Gastroesophageal sphincter (tissue), 4 donors: ENCODE results near the gene TMPRSS9. TPM values are rescaled to one million over a fixed set of nuclear protein-coding genes. Genes with fewer than 3 reads are reported as not detected.

Experiments used
- ATAC-seq: fragments of 150-250 bp; one replicate; pipeline ENCODE4 v1.9.1; 2016; ENCODE audit warnings: mild to moderate bottlenecking, moderate library complexity
- H3K27ac ChIP-seq, 4 donors: fragments of 200-600 bp; sonication (generic) in 3 of 4; 1 replicate in 3 of 4; 2 replicates in 1 of 4; pipeline ENCODE4 v1.5.1; 2016 to 2019
- H3K27me3 ChIP-seq: fragments of 200-600 bp; sonication (generic); one replicate; pipeline ENCODE4 v1.5.1; 2019
- H3K36me3 ChIP-seq, 2 donors: fragments of 200-600 bp; sonication (generic); one replicate each; pipeline ENCODE4 v1.5.1; 2019; ENCODE audit warnings: control low read depth in 1 of 2
- H3K4me1 ChIP-seq, 3 donors: fragments of 200-600 bp; sonication (generic); 1 replicate in 2 of 3; 2 replicates in 1 of 3; pipeline ENCODE4 v1.5.1; 2016 to 2019; ENCODE audit warnings: control low read depth in 2 of 3
- H3K4me3 ChIP-seq, 2 donors: fragments of 200-600 bp; sonication (generic); one replicate each; pipeline ENCODE4 v1.5.1; 2019; ENCODE audit warnings: mild to moderate bottlenecking in 1 of 2, moderate library complexity in 1 of 2
- H3K9me3 ChIP-seq, 3 donors: fragments of 200-600 bp; sonication (generic); one replicate each; pipeline ENCODE4 v1.5.1; 2017 to 2019; ENCODE audit warnings: control low read depth in 2 of 3
- CTCF ChIP-seq, 4 experiments: fragments of 200-600 bp in 2 of 4; fragments of 450-650 bp in 2 of 4; sonication (generic) in 1 of 4; IDR thresholded peaks; one replicate each; pipeline ENCODE4 v1.5.1; 2017 to 2019; ENCODE audit warnings: antibody characterized with exemption in 4 of 4, mild to moderate bottlenecking in 2 of 4, moderate library complexity in 2 of 4
- EP300 ChIP-seq: sonication (generic); formaldehyde crosslinking; IDR thresholded peaks from one replicate; pipeline ENCODE4 v1.6.1; 2017; ENCODE audit warnings: antibody characterized with exemption, mild to moderate bottlenecking
- POLR2A ChIP-seq, 2 donors: fragments of 450-650 bp; IDR thresholded peaks; one replicate each; pipeline ENCODE4 v1.6.1; 2017; ENCODE audit warnings: antibody characterized with exemption in 2 of 2, mild to moderate bottlenecking in 2 of 2, moderate library complexity in 1 of 2
- POLR2AphosphoS5 ChIP-seq: sonication (generic); formaldehyde crosslinking; IDR thresholded peaks from one replicate; pipeline ENCODE4 v1.6.1; 2017; ENCODE audit warnings: antibody characterized with exemption
- WGBS, 2 donors: methylation state at CpG; one replicate each; pipeline ENCODE4 v1.1.5; 2018; ENCODE audit warnings: low coverage in 1 of 2; 5-methylcytosine and 5-hydroxymethylcytosine counted together
- total RNA-seq, 4 donors: library from RNA; depleted of rRNA; stranded (reverse); fragments of >200 nt; gene quantifications; one replicate each; pipeline ENCODE4 v1.1.0, GENCODE V29; 2016

TMPRSS9 gene
- total RNA-seq, 4 donors from 2014 or later: 0.54 TPM; not detected in 3

- peaks cover 0 to 62% of the 10 kb centered on the region in 2 donors for H3K36me3 ChIP-seq
- H3K9me3 ChIP-seq: no peaks in the 10 kb centered on the region
- no peaks in the 10 kb centered on the region for H3K4me1 ChIP-seq
- WGBS, 2 donors: no CpG with 5 or more reads among the region's 24 CpGs
- TF ChIP-seq POLR2A (IDR thresholded peaks at IDR 0.05) (no peak), POLR2AphosphoS5 (no peak), EP300 (no peak), CTCF (IDR thresholded peaks at IDR 0.05) (no peak)
- no peak overlapping the region for H3K27ac ChIP-seq
- ATAC-seq: no peak
- no peak overlapping the region for H3K4me3 ChIP-seq
- no peaks in the 10 kb centered on the region for H3K27me3 ChIP-seq
Observed at GRCh38 chr19:2352121-2352520, 7.9 kb upstream of the TMPRSS9 start.

DNA sequence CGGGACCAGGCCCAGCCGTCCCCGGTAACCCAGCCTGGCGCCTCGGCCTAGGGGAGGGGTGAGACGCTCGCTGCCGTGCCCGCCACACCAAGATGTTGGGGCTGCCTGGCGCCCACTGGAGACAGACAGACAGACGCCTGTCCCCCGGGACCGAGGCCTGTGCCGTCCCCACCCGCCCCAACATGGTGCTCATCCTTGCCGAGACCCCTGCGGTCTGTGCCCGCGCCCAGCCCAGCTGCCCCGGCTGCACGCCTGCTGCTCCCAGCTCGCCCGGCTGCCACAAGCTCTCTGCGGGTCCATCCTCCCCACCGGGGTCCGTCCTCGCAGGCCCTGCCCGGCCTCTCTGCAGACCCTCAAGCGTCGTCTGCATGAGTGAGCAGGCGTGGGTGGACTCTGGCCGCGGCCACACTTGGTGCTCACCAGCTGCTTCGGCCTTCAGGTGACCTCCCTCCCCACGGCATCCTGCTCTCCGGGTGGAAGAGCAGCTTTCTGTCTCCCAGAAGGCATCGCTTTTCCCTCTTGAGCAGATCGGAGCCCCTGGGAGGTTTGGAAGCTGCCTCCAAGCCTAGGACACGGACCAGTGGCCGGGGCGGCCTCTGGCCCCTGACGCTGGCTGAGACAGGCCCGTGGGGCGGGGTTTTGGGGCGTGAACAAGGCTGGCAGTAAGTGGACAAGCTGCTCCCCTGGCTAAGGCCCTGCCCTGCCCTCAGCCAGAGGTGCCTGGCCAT, 6.7 kb upstream of the TMPRSS9 start:
- no peaks in the 10 kb centered on the region for H3K9me3 ChIP-seq
- no peak for ATAC-seq
- H3K4me1 ChIP-seq: no peaks in the 10 kb centered on the region
- H3K36me3 ChIP-seq: peaks cover 0 to 62% of the 10 kb centered on the region in 2 donors
- TF ChIP-seq POLR2A (IDR thresholded peaks at IDR 0.05): no peak
- TF ChIP-seq CTCF (IDR thresholded peaks at IDR 0.05): no peak
- TF ChIP-seq POLR2AphosphoS5: no peak
- TF ChIP-seq EP300: no peak
- H3K27ac ChIP-seq: no peak overlapping the region
- WGBS, 2 donors: 100% methylated on average over 1 of the region's 45 CpGs; no CpG with 5 or more reads in 1 of the 2 donors
- no peak overlapping the region for H3K4me3 ChIP-seq
- H3K27me3 ChIP-seq: no peaks in the 10 kb centered on the region

DNA sequence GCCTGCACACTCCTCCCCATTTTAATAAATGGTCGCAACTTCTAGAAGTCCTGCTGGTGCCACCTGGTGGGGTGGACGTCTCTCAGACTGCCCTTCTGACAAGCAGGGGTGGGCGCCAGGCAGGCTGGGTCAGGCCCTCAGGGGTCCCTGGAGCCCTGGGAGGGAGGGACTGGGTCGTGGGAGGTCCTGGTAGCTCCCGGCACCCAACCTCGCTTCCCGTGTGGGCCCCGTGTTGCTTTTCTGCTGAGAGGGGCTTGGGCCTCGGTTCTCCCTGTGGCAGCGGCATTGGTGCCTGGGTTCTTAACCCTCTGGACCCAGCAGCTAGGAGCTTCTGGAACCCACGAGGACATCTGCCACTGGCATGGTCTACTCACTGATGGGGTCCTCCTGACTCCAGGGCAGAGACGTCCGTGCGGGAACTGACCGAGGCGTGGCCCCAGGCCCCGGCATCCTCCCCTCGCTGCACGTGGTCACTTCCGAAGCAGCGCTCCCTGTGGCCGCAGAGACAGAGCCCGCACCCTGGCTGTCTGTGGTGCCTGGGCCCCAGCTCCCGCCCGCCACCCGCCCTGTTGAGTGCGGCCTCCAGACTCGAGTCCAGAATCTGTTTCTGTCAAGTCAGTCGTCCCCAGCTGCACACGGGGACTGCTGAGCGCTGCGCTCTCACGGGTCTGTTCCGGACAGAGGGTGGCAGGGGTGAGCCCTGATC, 6.0 kb upstream of the TMPRSS9 start:
- H3K27ac ChIP-seq: no peak overlapping the region
- no peak for TF ChIP-seq CTCF (IDR thresholded peaks at IDR 0.05)
- no peak for TF ChIP-seq EP300
- no peak for TF ChIP-seq POLR2A (IDR thresholded peaks at IDR 0.05)
- no peak for TF ChIP-seq POLR2AphosphoS5
- H3K4me3 ChIP-seq: no peak overlapping the region
- no peaks in the 10 kb centered on the region for H3K27me3 ChIP-seq
- 90% methylated on average over 5 of the region's 34 CpGs; no CpG with 5 or more reads in 1 of the 2 donors for WGBS, 2 donors
- no peaks in the 10 kb centered on the region for H3K4me1 ChIP-seq
- ATAC-seq: no peak
- peaks cover 0 to 57% of the 10 kb centered on the region in 2 donors for H3K36me3 ChIP-seq
- no peaks in the 10 kb centered on the region for H3K9me3 ChIP-seq

DNA sequence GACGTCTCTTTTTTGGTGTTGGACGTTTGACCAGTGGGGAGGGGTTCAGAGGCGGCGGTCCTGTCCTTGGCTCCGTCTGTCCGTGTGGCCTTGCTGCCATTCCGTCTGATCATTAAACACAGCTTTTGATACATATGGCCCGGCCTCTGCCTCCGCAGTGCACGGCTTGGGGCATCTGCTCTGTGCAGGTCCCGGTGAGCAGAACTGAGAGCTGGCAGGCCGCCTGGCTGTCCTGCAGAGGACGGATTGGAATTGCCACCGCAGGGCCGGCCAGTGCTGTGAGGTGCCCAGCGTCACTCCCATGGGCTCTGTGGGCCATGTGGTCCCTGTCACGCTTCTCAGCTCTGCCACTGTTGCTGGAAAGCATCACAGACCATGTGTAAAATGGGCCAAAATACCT, 5.4 kb upstream of the TMPRSS9 start:
- no peak for ATAC-seq
- H3K4me1 ChIP-seq: no peaks in the 10 kb centered on the region
- no peaks in the 10 kb centered on the region for H3K9me3 ChIP-seq
- H3K36me3 ChIP-seq: peaks cover 0 to 54% of the 10 kb centered on the region in 2 donors
- WGBS, 2 donors: 83% methylated on average over 2 of the region's 17 CpGs; no CpG with 5 or more reads in 1 of the 2 donors
- peaks cover 2% of the 10 kb centered on the region for H3K27me3 ChIP-seq
- H3K27ac ChIP-seq: no peak overlapping the region
- H3K4me3 ChIP-seq: no peak overlapping the region
- TF ChIP-seq POLR2AphosphoS5 (no peak), EP300 (no peak), CTCF (IDR thresholded peaks at IDR 0.05) (no peak), POLR2A (IDR thresholded peaks at IDR 0.05) (no peak)
